ENCODE results near the gene THEMIS.
A peak's percentile ranks its signal among the peaks of the same experiment; 100 is the strongest.
"Not testable (repeated sequence)": the region's sequence is repeated elsewhere in the genome, so short reads cannot be mapped to it uniquely, and the experiment has no call there.

The THEMIS gene

GRCh38 chr6:127933852-127934840 is 33.3 kb upstream of the THEMIS start:
- TF ChIP-seq, protein P1, sequence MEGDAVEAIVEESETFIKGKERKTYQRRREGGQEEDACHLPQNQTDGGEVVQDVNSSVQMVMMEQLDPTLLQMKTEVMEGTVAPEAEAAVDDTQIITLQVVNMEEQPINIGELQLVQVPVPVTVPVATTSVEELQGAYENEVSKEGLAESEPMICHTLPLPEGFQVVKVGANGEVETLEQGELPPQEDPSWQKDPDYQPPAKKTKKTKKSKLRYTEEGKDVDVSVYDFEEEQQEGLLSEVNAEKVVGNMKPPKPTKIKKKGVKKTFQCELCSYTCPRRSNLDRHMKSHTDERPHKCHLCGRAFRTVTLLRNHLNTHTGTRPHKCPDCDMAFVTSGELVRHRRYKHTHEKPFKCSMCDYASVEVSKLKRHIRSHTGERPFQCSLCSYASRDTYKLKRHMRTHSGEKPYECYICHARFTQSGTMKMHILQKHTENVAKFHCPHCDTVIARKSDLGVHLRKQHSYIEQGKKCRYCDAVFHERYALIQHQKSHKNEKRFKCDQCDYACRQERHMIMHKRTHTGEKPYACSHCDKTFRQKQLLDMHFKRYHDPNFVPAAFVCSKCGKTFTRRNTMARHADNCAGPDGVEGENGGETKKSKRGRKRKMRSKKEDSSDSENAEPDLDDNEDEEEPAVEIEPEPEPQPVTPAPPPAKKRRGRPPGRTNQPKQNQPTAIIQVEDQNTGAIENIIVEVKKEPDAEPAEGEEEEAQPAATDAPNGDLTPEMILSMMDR (IDR thresholded peaks at IDR 0.05; ENCODE audit: poor library complexity, severe bottlenecking), result no peak
- H3K27me3 ChIP-seq (ENCODE audit: insufficient read depth, poor library complexity, severe bottlenecking), result no peaks in the 10 kb centered on the region
- no peaks in the 10 kb centered on the region for H3K9me3 ChIP-seq (ENCODE audit: severe bottlenecking)
- ATAC-seq (ENCODE audit: low read depth), result no peak
- peaks cover 7% of the 10 kb centered on the region for H3K4me1 ChIP-seq (ENCODE audit: insufficient read depth, poor library complexity, severe bottlenecking)
- no peak overlapping the region for H3K4me3 ChIP-seq (ENCODE audit: severe bottlenecking)
- DNase-seq (ENCODE audit: low spot score), result no peak
- no peaks in the 10 kb centered on the region for H3K36me3 ChIP-seq (ENCODE audit: low read depth)
- H3K27ac ChIP-seq (ENCODE audit: poor library complexity, severe bottlenecking), result no peak overlapping the region

DNA sequence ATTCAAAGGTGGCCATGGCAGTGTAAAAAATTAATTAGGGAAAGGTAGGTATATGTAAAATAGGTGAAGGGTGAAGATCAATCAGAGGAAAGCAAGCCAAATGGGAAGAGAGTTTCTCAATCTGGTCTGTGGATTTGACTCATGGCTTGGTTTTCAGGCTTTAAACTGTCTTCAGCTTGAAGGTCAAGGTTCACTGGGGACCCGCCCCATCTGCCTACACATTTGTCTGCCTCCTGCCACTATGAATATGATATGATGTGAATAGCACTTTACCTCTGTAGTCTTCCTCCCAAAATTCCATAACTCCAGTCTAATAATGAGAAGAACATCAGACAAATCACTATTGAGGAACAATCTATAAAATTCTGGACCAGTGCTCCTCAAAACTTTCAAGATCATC is 32.3 kb upstream of the THEMIS start:
- Histone ChIP-seq H3K4me3 (ENCODE audit: severe bottlenecking) (no peak overlapping the region), H3K4me1 (ENCODE audit: insufficient read depth, poor library complexity, severe bottlenecking) (no peaks in the 10 kb centered on the region), H3K27me3 (ENCODE audit: insufficient read depth, poor library complexity, severe bottlenecking) (no peaks in the 10 kb centered on the region), H3K27ac (ENCODE audit: poor library complexity, severe bottlenecking) (no peak overlapping the region), H3K36me3 (ENCODE audit: low read depth) (no peaks in the 10 kb centered on the region), H3K9me3 (ENCODE audit: severe bottlenecking) (no peaks in the 10 kb centered on the region)
- ATAC-seq (ENCODE audit: low read depth) (no peak), DNase-seq (ENCODE audit: low spot score) (no peak)
- TF ChIP-seq, protein P1 (IDR thresholded peaks at IDR 0.05; ENCODE audit: poor library complexity, severe bottlenecking), result no peak

- no peaks in the 10 kb centered on the region for H3K36me3 ChIP-seq (ENCODE audit: low read depth)
- TF ChIP-seq, protein P1 (IDR thresholded peaks at IDR 0.05; ENCODE audit: poor library complexity, severe bottlenecking), result no peak
- no peaks in the 10 kb centered on the region for H3K27me3 ChIP-seq (ENCODE audit: insufficient read depth, poor library complexity, severe bottlenecking)
- no peak overlapping the region for H3K27ac ChIP-seq (ENCODE audit: poor library complexity, severe bottlenecking)
- no peaks in the 10 kb centered on the region for H3K4me1 ChIP-seq (ENCODE audit: insufficient read depth, poor library complexity, severe bottlenecking)
- ATAC-seq (ENCODE audit: low read depth) (no peak), DNase-seq (ENCODE audit: low spot score) (no peak)
- no peak overlapping the region for H3K4me3 ChIP-seq (ENCODE audit: severe bottlenecking)
- H3K9me3 ChIP-seq (ENCODE audit: severe bottlenecking), result no peaks in the 10 kb centered on the region
Observed at GRCh38 chr6:127932708-127933107, 31.9 kb upstream of the THEMIS start.

GRCh38 chr6:127926441-127926840 is 25.6 kb upstream of the THEMIS start:
- H3K27ac ChIP-seq (ENCODE audit: poor library complexity, severe bottlenecking); DNase-seq (ENCODE audit: low spot score); H3K27me3 ChIP-seq (ENCODE audit: insufficient read depth, poor library complexity, severe bottlenecking); H3K4me3 ChIP-seq (ENCODE audit: severe bottlenecking); H3K36me3 ChIP-seq (ENCODE audit: low read depth); H3K9me3 ChIP-seq (ENCODE audit: severe bottlenecking); H3K4me1 ChIP-seq (ENCODE audit: insufficient read depth, poor library complexity, severe bottlenecking); ATAC-seq (ENCODE audit: low read depth): not testable (repeated sequence)

DNA sequence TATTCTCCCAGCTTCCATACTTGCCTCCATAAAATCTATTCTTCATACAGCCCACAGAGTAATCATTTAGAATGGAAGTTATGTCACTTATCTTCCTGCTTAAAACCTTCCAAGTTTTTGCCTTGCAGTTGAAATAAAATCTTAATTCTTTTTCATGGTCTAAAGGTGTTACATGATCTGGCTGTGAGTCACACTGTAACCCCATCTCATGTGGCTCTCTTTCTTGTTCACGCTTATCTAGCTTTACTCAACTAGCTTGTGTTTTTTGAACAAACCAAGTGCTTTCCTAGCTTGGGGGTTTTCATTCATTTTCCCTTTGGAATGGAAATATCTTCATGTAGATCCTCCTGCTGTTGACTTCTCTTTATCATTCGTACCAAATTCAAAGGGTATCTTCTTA is 23.6 kb upstream of the THEMIS start:
- DNase-seq (ENCODE audit: low spot score) (no peak), ATAC-seq (ENCODE audit: low read depth) (peak; percentile 60; the same call in 1 of the 3 replicates)
- Histone ChIP-seq H3K27ac (ENCODE audit: poor library complexity, severe bottlenecking) (no peak overlapping the region), H3K4me1 (ENCODE audit: insufficient read depth, poor library complexity, severe bottlenecking) (no peaks in the 10 kb centered on the region), H3K9me3 (ENCODE audit: severe bottlenecking) (no peaks in the 10 kb centered on the region), H3K4me3 (ENCODE audit: severe bottlenecking) (no peak overlapping the region), H3K36me3 (ENCODE audit: low read depth) (no peaks in the 10 kb centered on the region), H3K27me3 (ENCODE audit: insufficient read depth, poor library complexity, severe bottlenecking) (no peaks in the 10 kb centered on the region)
- TF ChIP-seq, protein P1 (IDR thresholded peaks at IDR 0.05; ENCODE audit: poor library complexity, severe bottlenecking), result no peak
